HPDE6-E6E7 (cell line): Measurements from ENCODE around the gene PKD1.
"Not testable (repeated sequence)": the region's sequence is repeated elsewhere in the genome, so short reads cannot be mapped to it uniquely, and the experiment has no call there.

Source experiments
- DNase-seq: peaks from one replicate; pipeline ENCODE4 v3.0.0; 2011; ENCODE audit warnings: missing footprints; ENCODE audit errors: extremely low spot score

PKD1 gene

DNA sequence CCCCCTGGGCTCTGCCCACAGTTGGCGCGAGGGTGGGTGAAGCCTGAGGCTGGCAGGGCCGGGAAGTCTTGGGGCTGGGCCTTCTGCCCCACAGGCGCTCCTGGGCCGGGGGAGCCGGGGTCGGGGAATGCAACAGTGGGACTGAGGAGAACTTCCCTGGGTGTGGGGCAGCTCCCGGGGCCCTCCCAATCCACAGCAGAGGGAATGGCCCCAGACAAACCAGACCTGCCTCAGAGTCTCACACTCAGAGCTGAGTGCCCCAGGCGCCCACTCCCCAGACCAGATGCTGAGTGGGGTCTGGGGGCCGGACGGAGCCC is 11.4 kb downstream of the PKD1 start:
- not testable (repeated sequence) for DNase-seq

GRCh38 chr16:2123706-2124376 is 11.9 kb downstream of the PKD1 start:
- not testable (repeated sequence) for DNase-seq

- DNase-seq = not testable (repeated sequence)
Observed at GRCh38 chr16:2122934-2123683, 12.6 kb downstream of the PKD1 start.

DNA sequence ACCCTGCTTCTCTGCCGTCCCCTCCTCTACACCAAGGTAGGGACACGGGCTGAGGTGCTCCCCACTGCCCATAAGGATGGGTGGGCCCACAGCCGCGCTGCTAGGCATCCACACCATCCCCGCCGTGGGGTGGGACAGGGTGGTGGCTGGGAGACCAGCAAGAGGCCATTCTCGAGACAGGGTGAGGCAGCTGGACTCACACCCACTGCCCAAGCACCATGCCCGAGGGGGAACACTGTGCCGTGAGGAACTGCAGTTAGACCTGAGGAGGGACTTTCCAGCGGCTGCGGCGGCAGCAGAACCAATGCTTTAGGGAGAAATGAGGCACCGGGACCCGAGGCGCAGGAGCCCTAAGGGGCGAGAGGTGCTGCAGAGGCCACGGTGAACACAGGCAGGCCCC is 13.3 kb downstream of the PKD1 start:
- DNase-seq = no peak

DNA sequence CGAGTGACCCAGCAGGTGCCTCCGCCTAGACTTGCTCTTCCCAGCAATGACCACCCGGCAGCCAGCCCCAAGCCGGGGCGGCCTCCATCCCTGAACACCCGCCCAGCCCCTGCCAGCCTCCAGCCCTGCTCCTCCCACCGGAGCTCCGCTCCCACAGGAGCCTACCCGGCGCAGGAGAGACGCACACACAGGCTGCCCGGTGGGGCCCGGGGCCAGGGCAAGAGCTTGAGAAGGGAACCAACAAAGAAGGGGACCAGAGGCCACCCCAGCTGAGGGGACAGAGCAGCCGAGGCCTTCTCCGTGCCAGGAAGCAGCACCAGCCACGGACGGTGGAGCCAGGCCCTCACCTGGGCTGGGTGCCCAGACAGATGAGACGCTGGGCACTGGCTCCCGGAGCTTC is 13.8 kb downstream of the PKD1 start:
- no peak for DNase-seq

GRCh38 chr16:2121325-2121724 is 14.4 kb downstream of the PKD1 start:
- DNase-seq = not testable (repeated sequence)

DNA sequence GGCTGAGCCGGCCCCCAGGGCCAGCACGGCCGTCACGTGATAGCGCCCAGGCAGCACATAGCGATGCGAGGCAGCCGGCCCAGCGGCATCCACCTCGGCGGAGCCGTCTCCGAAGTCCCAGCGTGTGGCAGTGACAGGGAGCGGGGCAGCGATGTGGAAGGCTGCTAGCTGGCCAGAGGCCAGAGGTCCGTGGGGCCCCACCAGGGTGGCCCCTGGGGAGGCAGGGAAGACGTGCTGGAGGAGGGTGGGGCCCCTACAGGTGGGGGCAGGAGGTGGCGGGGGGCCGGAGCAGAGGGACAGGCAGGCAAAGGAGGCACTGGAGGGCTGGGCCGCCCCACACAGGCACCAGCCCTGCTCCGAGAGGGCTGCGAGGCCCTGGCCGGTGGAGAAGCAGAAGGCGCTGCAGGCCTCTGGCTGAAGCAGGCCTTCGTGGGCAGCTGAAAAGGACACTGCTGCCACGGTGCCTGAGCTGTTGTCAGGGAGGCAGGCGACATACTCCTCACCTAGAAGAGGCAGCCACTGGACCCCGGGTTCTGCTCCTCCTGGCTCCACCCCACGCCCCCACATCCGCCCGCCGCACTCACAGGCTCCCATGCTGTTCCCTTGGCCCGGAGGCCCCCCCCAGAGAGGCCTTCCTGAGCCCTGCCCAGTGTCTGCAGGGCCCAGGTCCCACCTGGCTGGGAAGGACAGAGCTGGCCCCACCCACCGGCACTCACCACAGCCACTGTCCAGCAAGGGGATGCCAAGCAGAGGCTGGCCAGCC is 17.6 kb downstream of the PKD1 start:
- DNase-seq = not testable (repeated sequence)

DNA sequence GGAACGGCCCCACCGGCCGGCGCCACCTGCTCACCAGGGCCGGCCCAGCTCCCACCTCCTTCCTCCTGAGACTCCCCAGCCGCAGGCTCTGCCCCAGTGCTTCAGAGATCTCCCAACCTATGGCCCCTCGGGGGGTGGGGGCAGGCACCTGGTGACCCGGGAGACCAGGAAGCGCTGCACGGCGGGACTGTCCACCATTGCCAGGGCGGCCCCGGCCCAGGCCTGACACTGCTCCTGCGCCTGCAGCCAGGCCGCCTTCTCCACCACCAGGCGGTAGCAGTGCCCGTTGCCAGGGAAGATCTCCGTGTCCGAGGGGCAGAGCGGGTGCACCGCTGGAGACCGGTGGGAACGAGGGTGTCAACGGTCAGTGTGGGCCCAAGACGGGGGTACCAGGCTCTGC is 18.4 kb downstream of the PKD1 start:
- DNase-seq = not testable (repeated sequence)

GRCh38 chr16:2116428-2116827 is 19.3 kb downstream of the PKD1 start:
- DNase-seq = not testable (repeated sequence)

DNA sequence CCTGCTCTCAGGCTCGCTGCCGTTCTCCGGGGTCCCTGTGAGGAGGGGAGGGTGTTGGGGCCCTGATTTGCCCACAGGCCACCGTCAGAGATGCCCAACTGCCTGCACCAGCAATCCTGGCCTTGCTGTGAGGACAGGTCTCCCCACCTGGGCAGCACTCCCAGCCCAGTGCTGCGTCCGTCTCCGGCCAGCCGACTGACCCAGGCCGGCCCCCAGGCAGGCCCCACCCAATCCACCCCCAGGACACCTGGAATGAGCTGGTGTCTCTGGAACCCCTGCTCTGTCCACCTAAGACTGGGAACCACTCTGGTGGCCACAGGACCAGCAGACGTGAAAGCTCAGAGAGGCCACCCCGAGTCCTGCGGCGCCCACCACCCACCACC is 20.1 kb downstream of the PKD1 start:
- no peak for DNase-seq

DNA sequence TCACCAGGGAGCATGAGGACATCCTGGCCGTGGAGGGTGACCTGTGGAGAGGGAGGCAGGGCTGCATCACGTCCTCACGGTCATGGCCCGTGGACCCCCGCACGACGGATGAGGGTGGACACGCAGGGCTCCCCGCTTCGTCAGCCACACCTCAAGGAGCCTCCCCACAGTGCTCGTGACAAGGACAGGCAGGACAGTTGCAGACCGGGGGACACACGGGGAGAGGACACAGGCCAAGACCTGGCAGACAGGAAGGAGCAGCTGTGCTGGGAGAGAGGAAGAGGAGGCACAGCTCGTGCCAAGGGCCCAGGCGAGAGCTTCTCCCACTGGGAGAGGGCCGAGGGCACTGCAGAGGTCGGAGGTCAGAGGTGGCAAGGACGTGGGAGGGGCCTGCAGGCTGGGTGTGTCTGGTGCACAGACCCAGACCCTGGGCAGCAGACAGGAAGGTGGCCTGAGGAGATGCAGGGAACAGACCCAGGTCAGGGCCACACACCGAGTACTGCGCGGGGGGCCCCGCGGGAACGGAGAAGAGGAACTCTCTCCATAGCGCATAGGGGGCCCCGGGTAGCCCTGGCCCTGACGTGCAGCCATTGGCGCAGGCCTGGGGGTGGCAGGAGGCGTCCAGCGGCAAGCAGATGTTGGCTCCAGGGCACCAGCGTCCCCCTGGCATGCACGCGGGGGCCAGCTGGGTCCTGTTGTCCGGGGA is 20.7 kb downstream of the PKD1 start:
- DNase-seq = not testable (repeated sequence)

DNA sequence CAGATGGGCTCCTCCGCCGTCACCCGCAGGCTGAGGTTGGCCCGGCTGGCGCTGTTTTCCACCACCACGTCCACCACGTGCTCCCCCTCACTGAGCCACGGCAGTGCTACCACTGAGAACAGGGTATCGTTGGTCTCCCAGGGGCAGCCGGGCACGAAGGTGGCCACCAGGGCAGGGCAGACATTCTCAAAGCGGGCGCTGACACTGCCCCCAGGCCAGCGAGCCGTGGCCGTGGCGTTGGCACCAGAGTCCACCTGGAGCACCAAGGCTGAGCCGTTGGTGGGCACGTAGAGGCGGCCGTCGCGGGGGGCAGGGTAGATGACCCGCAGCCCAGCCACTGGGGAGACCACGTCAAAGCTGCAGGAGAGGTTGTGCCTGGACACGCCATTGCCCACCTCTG is 21.5 kb downstream of the PKD1 start:
- not testable (repeated sequence) for DNase-seq

DNA sequence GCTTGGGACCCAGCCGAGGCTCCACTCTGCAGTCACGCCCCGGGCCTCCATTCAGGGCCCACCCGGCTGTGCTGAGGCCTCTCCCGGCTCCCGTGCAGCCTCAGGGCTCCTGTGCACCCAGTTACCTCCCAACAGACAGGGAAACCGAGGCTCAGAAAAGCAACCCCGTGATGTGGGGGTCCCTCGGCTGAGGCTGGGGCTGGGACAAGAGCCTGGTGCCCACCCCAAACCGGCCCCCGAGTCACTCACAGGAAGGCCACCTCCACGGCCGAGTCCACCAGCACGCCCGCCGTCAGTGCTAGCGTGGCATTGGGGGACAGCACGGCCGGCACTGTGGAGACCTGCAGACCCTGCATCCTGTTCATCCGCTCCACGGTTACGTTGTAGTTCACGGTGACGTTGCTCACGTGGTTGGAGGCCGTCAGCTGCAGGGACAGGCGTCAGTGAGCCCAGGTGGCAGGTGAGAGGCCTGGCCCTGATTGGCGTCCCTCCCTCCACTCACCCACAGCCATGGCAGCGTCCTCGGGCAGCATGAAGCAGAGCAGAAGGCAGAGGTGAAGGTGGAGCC is 23.1 kb downstream of the PKD1 start:
- DNase-seq = not testable (repeated sequence)

DNA sequence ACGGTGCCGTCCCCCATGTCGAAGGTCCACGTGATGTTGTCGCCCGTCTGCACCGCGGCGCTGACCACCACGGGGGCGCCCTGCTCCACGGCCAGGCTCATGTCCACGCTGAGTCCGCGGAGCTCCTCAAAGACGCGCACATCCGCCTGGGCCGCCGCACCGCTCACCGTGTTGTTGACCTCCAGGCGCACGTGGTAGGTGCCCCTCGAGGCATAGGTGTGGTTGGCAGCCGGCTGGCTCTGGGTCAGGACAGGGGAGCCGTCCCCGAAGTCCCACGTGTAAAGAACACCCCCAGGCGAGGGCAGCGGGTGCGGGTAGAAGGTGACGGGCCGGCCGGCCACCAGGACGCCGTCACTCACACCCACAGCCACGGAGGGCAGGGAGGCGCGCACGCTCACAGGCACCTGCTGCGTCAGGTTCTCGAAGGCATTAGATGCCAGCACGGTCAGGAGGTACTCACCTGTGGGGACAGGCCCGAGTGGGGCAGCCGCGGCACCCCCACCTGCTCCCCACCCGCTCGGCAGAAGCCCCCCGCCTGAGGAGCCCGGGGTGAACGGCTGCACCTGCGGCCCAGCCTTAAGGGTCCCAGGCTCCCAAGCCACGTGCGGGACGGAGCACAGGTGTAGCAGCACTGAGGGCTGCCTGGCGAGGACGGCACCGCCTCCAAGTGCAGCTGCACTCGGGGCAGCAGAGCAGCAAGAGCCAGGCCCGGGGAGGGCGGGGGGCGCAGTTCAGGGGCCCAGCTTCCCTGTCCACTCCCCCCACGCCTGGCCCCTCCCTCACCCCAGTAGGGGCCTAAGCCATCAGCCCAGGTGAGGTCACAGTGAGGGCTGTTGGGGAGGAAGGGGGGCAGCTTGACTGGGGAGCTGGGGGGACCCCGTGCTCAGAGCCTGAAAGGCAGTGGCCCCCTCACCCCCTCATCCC is 24.0 kb downstream of the PKD1 start:
- not testable (repeated sequence) for DNase-seq

GRCh38 chr16:2111009-2111353 is 24.7 kb downstream of the PKD1 start:
- not testable (repeated sequence) for DNase-seq

GRCh38 chr16:2110332-2111008 is 25.2 kb downstream of the PKD1 start:
- not testable (repeated sequence) for DNase-seq

DNA sequence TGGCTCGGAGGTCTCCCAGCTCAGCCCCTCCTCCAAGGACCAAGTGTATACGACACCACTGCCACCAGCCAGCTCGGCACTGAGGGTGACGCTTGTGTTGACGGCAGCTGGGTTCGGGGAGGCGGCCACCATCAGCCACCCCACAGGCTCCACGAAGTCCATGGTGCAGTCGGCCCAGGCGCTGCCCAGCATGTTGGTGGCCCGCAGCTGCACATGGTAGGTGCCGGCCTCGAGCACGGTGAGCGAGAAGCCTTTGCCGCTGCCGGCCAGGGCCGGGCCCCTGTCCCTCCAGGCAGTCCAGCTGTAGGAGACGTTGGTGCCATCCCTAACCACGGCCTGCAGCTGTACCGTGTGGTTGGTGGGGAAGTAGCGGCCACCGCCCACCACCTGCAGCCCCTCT is 25.8 kb downstream of the PKD1 start:
- DNase-seq = not testable (repeated sequence)

- not testable (repeated sequence) for DNase-seq
Observed at GRCh38 chr16:2109271-2109580, 26.5 kb downstream of the PKD1 start.

- DNase-seq = not testable (repeated sequence)
Observed at GRCh38 chr16:2108446-2109270, 27.0 kb downstream of the PKD1 start.

DNA sequence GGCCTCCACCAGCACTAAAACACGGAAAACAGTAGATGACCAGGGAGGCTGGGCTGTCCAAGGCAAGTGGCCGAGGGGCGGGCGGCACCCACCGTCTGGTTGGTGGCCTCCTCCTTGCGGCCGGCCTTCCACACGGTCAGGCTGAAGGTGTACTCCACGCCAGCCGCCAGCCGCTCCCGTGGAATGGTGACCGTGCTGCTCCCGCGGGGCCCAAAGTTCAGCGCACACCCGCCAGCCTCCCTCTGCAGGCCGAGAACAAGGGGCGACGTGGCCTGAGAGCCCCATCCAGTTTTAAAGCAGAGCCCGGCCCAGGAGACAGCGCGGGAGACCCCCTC is 27.9 kb downstream of the PKD1 start:
- not testable (repeated sequence) for DNase-seq
